H9 (cell line): ENCODE measurements around the gene TMED3. TPM values are rescaled to one million over a fixed set of nuclear protein-coding genes. Genes with fewer than 3 reads are reported as not detected.

ENCODE experiments used
- DNase-seq: peaks from one replicate; pipeline ENCODE4 v3.0.0-alpha.2; 2017
- H2AFZ ChIP-seq: one replicate; pipeline ENCODE4 v1.6.1; 2013; ENCODE audit warnings: mild to moderate bottlenecking, low read length, control low read depth, moderate library complexity
- H2AK5ac ChIP-seq: 2 replicates; pipeline ENCODE4 v1.6.1; 2013; ENCODE audit warnings: low read length, control low read depth, mixed read lengths; ENCODE audit not compliant: insufficient read length
- H2BK120ac ChIP-seq: one replicate; pipeline ENCODE4 v1.6.1; 2013; ENCODE audit warnings: low read depth, mild to moderate bottlenecking, low read length, control low read depth, inconsistent platforms; ENCODE audit not compliant: poor library complexity, severe bottlenecking
- H2BK12ac ChIP-seq: 2 replicates; pipeline ENCODE4 v1.6.1; 2013; ENCODE audit warnings: low read length, control low read depth, mixed read lengths, low read depth; ENCODE audit not compliant: insufficient read length
- H2BK15ac ChIP-seq: 2 replicates; pipeline ENCODE4 v1.6.1; 2013; ENCODE audit warnings: low read depth, low read length, control low read depth
- H2BK20ac ChIP-seq: one replicate; pipeline ENCODE4 v1.6.1; 2013; ENCODE audit warnings: low read depth, mild to moderate bottlenecking, low read length, control low read depth, inconsistent platforms; ENCODE audit not compliant: poor library complexity, severe bottlenecking
- H2BK5ac ChIP-seq: 2 replicates; pipeline ENCODE4 v1.6.1; 2013; ENCODE audit warnings: low read length, control low read depth, mixed read lengths; ENCODE audit not compliant: insufficient read length
- H3K14ac ChIP-seq: 2 replicates; pipeline ENCODE4 v1.6.1; 2013; ENCODE audit warnings: low read length, control low read depth; ENCODE audit not compliant: insufficient read depth
- H3K18ac ChIP-seq: 2 replicates; pipeline ENCODE4 v1.6.1; 2013; ENCODE audit warnings: low read depth, mild to moderate bottlenecking, mixed read lengths, low read length, control low read depth; ENCODE audit not compliant: insufficient read length
- H3K23ac ChIP-seq: 2 replicates; pipeline ENCODE4 v1.6.1; 2013; ENCODE audit warnings: low read length, control low read depth, mixed read lengths, low read depth; ENCODE audit not compliant: insufficient read length
- H3K23me2 ChIP-seq: 2 replicates; pipeline ENCODE4 v1.6.1; 2013; ENCODE audit warnings: low read depth, mild to moderate bottlenecking, mixed read lengths, low read length, control low read depth; ENCODE audit not compliant: insufficient read length, poor library complexity, severe bottlenecking
- H3K27ac ChIP-seq: 2 replicates; pipeline ENCODE4 v1.5.1; 2013; ENCODE audit warnings: low read length, control low read depth, mixed read lengths, low read depth; ENCODE audit not compliant: insufficient read length
- H3K27me3 ChIP-seq: 2 replicates; pipeline ENCODE4 v1.6.1; 2013; ENCODE audit warnings: low read length, control low read depth, inconsistent platforms; ENCODE audit not compliant: insufficient read depth
- H3K4ac ChIP-seq: 2 replicates; pipeline ENCODE4 v1.6.1; 2013; ENCODE audit warnings: low read depth, mild to moderate bottlenecking, control low read depth, inconsistent platforms, low read length, moderate library complexity
- H3K4me1 ChIP-seq: 2 replicates; pipeline ENCODE4 v1.6.1; 2013; ENCODE audit warnings: low read length, control low read depth, inconsistent platforms; ENCODE audit not compliant: insufficient read depth
- H3K4me2 ChIP-seq: 2 replicates; pipeline ENCODE4 v1.6.1; 2013; ENCODE audit warnings: low read length, control low read depth, mixed read lengths; ENCODE audit not compliant: insufficient read length, insufficient read depth
- H3K56ac ChIP-seq: 2 replicates; pipeline ENCODE4 v1.6.1; 2013; ENCODE audit warnings: low read depth, mild to moderate bottlenecking, mixed read lengths, low read length, control low read depth; ENCODE audit not compliant: insufficient read length
- H3K79me1 ChIP-seq: 2 replicates; pipeline ENCODE4 v1.6.1; 2013; ENCODE audit warnings: low read depth, mild to moderate bottlenecking, moderate library complexity, low read length, control low read depth, inconsistent platforms; ENCODE audit not compliant: insufficient read depth, poor library complexity, severe bottlenecking
- H3K79me2 ChIP-seq: 2 replicates; pipeline ENCODE4 v1.6.1; 2013; ENCODE audit warnings: low read length, control low read depth, inconsistent platforms; ENCODE audit not compliant: insufficient read depth
- H3K9ac ChIP-seq: 2 replicates; pipeline ENCODE4 v1.6.1; 2013; ENCODE audit warnings: low read length, control low read depth, mixed read lengths; ENCODE audit not compliant: insufficient read length; ENCODE audit errors: extremely low read depth
- H3K9me3 ChIP-seq: one replicate; pipeline ENCODE4 v1.6.1; 2013; ENCODE audit warnings: low read depth, low read length, inconsistent platforms; ENCODE audit not compliant: control insufficient read depth
- H3T11ph ChIP-seq: one replicate; pipeline ENCODE4 v1.6.1; 2013; ENCODE audit warnings: mild to moderate bottlenecking, low read length, control low read depth, inconsistent platforms
- H4K20me1 ChIP-seq: one replicate; pipeline ENCODE4 v1.6.1; 2013; ENCODE audit not compliant: control insufficient read depth, insufficient read length, insufficient read depth
- H4K5ac ChIP-seq: 2 replicates; pipeline ENCODE4 v1.6.1; 2013; ENCODE audit warnings: low read depth, mild to moderate bottlenecking, mixed read lengths, low read length, control low read depth; ENCODE audit not compliant: insufficient read length
- H4K8ac ChIP-seq: replicated peaks from 2 replicates; pipeline ENCODE4 v1.6.1; 2013; ENCODE audit warnings: low read length, control low read depth, mixed read lengths, low read depth; ENCODE audit not compliant: insufficient read length
- H4K91ac ChIP-seq: 2 replicates; pipeline ENCODE4 v1.6.1; 2013; ENCODE audit warnings: low read depth, mild to moderate bottlenecking, moderate library complexity, mixed read lengths, low read length, control low read depth; ENCODE audit not compliant: insufficient read length
- H3K27ac Mint-ChIP-seq, 3 experiments: 2 replicates in 2 of 3; 3 replicates in 1 of 3; pipeline ENCODE4 v1.8.0; 2020 to 2021; ENCODE audit warnings: mixed read lengths in 3 of 3, mild to moderate bottlenecking in 1 of 3, moderate library complexity in 1 of 3
- H3K27me3 Mint-ChIP-seq: 2 replicates; pipeline ENCODE4 v1.8.0; 2021; ENCODE audit warnings: low read depth, mild to moderate bottlenecking, moderate library complexity, mixed read lengths
- H3K36me3 Mint-ChIP-seq, 3 experiments: 2 replicates in 2 of 3; 3 replicates in 1 of 3; pipeline ENCODE4 v1.8.0; 2020 to 2021; ENCODE audit warnings: low read depth in 3 of 3, mixed read lengths in 3 of 3; ENCODE audit not compliant: insufficient read depth in 1 of 3
- H3K4me1 Mint-ChIP-seq, 2 experiments: 2 replicates each; pipeline ENCODE4 v1.8.0; 2020; ENCODE audit warnings: mixed read lengths in 2 of 2
- H3K4me3 Mint-ChIP-seq, 2 experiments: 2 replicates in 1 of 2; 3 replicates in 1 of 2; pipeline ENCODE4 v1.8.0; 2020 to 2021; ENCODE audit warnings: mild to moderate bottlenecking in 2 of 2, mixed read lengths in 2 of 2, moderate library complexity in 1 of 2
- H3K9me3 Mint-ChIP-seq, 2 experiments: 2 replicates in 1 of 2; 3 replicates in 1 of 2; pipeline ENCODE4 v1.8.0; 2020; ENCODE audit warnings: mild to moderate bottlenecking in 2 of 2, mixed read lengths in 2 of 2, moderate library complexity in 1 of 2
- WGBS: extraction: QIAGEN DNeasy Blood & Tissue Kit; methylation state at CpG from one replicate; pipeline ENCODE4 v1.1.7; 2013; ENCODE audit warnings: missing lambda C conversion rate, low lambda C conversion rate, mixed read lengths; ENCODE audit not compliant: insufficient read length; ENCODE audit errors: extremely low coverage; 5-methylcytosine and 5-hydroxymethylcytosine counted together
- total RNA-seq: library from RNA; stranded (reverse); gene quantifications from 2 replicates; pipeline ENCODE4 v1.2.1, GENCODE V29; 2021
- TF ChIP-seq, protein P1 (sequence below): fragments of 200-600 bp; sonication (generic); conservative IDR thresholded peaks from 3 replicates; pipeline ENCODE4 v1.8.0; 2021; ENCODE audit warnings: antibody characterized with exemption, mild to moderate bottlenecking

TMED3 gene
- total RNA-seq, 1 experiment from 2014 or later: 46.4 TPM

DNA sequence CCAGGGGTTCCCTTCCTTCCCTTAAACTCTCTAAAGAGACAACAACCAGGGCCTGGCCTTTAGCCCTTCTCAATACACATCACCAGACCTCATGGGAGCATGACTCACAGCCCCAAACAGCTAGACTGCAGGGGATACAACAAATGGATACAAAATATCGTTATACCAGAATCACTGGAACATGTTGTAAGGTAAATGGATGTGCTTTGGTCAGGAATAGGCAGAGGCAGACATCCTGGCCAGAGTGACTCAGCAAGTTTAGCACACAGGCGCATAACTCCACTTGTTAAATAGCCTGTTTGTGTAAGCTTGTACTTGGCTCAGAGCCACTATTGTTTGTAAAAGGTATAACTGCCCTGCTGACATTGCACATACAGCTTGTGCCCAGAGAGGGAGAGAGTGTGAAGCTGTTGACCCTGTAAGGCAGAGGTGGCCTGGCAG lies 18.3 kb downstream of the TMED3 start:
- Histone ChIP-seq H3K18ac (no peak overlapping the region), H3K79me1 (no peaks in the 10 kb centered on the region), H2BK12ac (no peak overlapping the region), H3K9ac (no peak overlapping the region), H4K20me1 (no peaks in the 10 kb centered on the region), H3T11ph (no peak overlapping the region), H3K27ac (no peak overlapping the region), H3K23ac (no peak overlapping the region), H2BK15ac (no peak overlapping the region), H4K91ac (no peak overlapping the region), H2AK5ac (no peak overlapping the region), H2AFZ (no peak overlapping the region), H3K14ac (no peak overlapping the region), H3K79me2 (no peaks in the 10 kb centered on the region), H3K4me2 (no peak overlapping the region), H2BK5ac (no peak overlapping the region), H2BK120ac (no peak overlapping the region), H3K23me2 (no peaks in the 10 kb centered on the region), H3K4ac (no peak overlapping the region), H4K8ac (no peak overlapping the region), H2BK20ac (no peak overlapping the region), H4K5ac (no peak overlapping the region), H3K4me1 (peaks cover 6% of the 10 kb centered on the region), H3K9me3 (no peaks in the 10 kb centered on the region), H3K27me3 (no peaks in the 10 kb centered on the region), H3K56ac (no peak overlapping the region)
- no peak for DNase-seq
- H3K4me3 Mint-ChIP-seq: no peak overlapping the region
- peak overlapping the region in 2 of 3 experiments; percentile 73 to 95; a peak in 3 of 7 replicates for H3K27ac Mint-ChIP-seq
- peaks cover 0 to 11% of the 10 kb centered on the region in 2 experiments; a peak in 2 of 4 replicates for H3K4me1 Mint-ChIP-seq
- peaks cover 2 to 3% of the 10 kb centered on the region in 2 experiments; a peak in 2 of 5 replicates for H3K9me3 Mint-ChIP-seq
- WGBS: no CpG with 5 or more reads among the region's 2 CpGs
- TF ChIP-seq, protein P1, sequence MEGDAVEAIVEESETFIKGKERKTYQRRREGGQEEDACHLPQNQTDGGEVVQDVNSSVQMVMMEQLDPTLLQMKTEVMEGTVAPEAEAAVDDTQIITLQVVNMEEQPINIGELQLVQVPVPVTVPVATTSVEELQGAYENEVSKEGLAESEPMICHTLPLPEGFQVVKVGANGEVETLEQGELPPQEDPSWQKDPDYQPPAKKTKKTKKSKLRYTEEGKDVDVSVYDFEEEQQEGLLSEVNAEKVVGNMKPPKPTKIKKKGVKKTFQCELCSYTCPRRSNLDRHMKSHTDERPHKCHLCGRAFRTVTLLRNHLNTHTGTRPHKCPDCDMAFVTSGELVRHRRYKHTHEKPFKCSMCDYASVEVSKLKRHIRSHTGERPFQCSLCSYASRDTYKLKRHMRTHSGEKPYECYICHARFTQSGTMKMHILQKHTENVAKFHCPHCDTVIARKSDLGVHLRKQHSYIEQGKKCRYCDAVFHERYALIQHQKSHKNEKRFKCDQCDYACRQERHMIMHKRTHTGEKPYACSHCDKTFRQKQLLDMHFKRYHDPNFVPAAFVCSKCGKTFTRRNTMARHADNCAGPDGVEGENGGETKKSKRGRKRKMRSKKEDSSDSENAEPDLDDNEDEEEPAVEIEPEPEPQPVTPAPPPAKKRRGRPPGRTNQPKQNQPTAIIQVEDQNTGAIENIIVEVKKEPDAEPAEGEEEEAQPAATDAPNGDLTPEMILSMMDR: no peak
- peaks cover 6 to 21% (median 10%) of the 10 kb centered on the region in 3 experiments for H3K36me3 Mint-ChIP-seq
- no peaks in the 10 kb centered on the region for H3K27me3 Mint-ChIP-seq
